NCI-H2196 (cell line): ENCODE results near the gene SSU72.
"Not testable (repeated sequence)": the region's sequence is repeated elsewhere in the genome, so short reads cannot be mapped to it uniquely, and the experiment has no call there.

ENCODE experiments used
- DNase-seq: peaks from one replicate; lab custom pipeline; 2025; ENCODE audit not compliant: unreplicated experiment; lab: John Stamatoyannopoulos, UW

The SSU72 gene

GRCh38 chr1:1543706-1544099 is 31.0 kb downstream of the SSU72 start:
- no peak for DNase-seq

GRCh38 chr1:1542766-1543705 is 31.6 kb downstream of the SSU72 start:
- no peak for DNase-seq

- no peak for DNase-seq
Observed at GRCh38 chr1:1541956-1542765, 32.5 kb downstream of the SSU72 start.

GRCh38 chr1:1540818-1541628 is 33.6 kb downstream of the SSU72 start:
- no peak for DNase-seq

- DNase-seq, result peak; percentile 55
Observed at GRCh38 chr1:1540090-1540817, 34.4 kb downstream of the SSU72 start, which contains the start of gene TMEM240. Gene TMEM240, minus strand, starts transcription at chr1:1540624. Its CDS starts 278 bp downstream, at chr1:1540346.

GRCh38 chr1:1539310-1540089 is 35.2 kb downstream of the SSU72 start:
- DNase-seq, result peak; percentile 10

- no peak for DNase-seq
Observed at GRCh38 chr1:1538989-1539309, 35.7 kb downstream of the SSU72 start.

- DNase-seq, result no peak
Observed at GRCh38 chr1:1538334-1538733, 36.3 kb downstream of the SSU72 start.

GRCh38 chr1:1537626-1538250 is 36.9 kb downstream of the SSU72 start:
- DNase-seq, result no peak

- DNase-seq, result no peak
Observed at GRCh38 chr1:1536938-1537546, 37.6 kb downstream of the SSU72 start.

- DNase-seq, result no peak
Observed at GRCh38 chr1:1536019-1536937, 38.4 kb downstream of the SSU72 start.

GRCh38 chr1:1535201-1536018 is 39.3 kb downstream of the SSU72 start:
- no peak for DNase-seq

GRCh38 chr1:1534401-1535154 is 40.1 kb downstream of the SSU72 start:
- no peak for DNase-seq

- not testable (repeated sequence) for DNase-seq
Observed at GRCh38 chr1:1533894-1534291, 40.8 kb downstream of the SSU72 start.

GRCh38 chr1:1533176-1533893 is 41.3 kb downstream of the SSU72 start:
- not testable (repeated sequence) for DNase-seq

- no peak for DNase-seq
Observed at GRCh38 chr1:1531947-1532346, 42.7 kb downstream of the SSU72 start.
